ENCODE results near the gene TUBE1. TPM values are rescaled to one million over a fixed set of nuclear protein-coding genes. Genes with fewer than 3 reads are reported as not detected.
A peak's percentile ranks its signal among the peaks of the same experiment; 100 is the strongest.

The TUBE1 gene
- polyA plus RNA-seq, 1 of the 3 experiments (the other 2 are of a cell fraction), result 11.9 TPM

GRCh38 chr6:112038268-112038667, 49.0 kb downstream of the TUBE1 start:
- Histone ChIP-seq H2AFZ (ENCODE audit: low read depth) (peak overlapping the region; percentile 7; the same call in 1 of the 2 replicates), H3K36me3 (replicated peaks in 1 of 2; ENCODE audit: control insufficient read depth in 1 of 2, insufficient read depth in 2 of 2, low read length in 1 of 2) (no peaks in the 10 kb centered on the region), H3K9me3 (no peaks in the 10 kb centered on the region), H3K4me1 (ENCODE audit: control insufficient read depth in 1 of 2, insufficient read depth in 2 of 2, low read depth in 1 of 2, low read length in 1 of 2) (peaks cover 3 to 27% of the 10 kb centered on the region in 2 experiments), H3K27me3 (ENCODE audit: insufficient read depth) (no peaks in the 10 kb centered on the region), H3K4me2 (peak overlapping the region; percentile 45), H3K79me2 (ENCODE audit: insufficient read depth) (no peaks in the 10 kb centered on the region), H3F3A (replicated peaks; ENCODE audit: insufficient read depth) (peaks cover 28% of the 10 kb centered on the region), H3K4me3 (ENCODE audit: low read depth in 2 of 2, low read length in 1 of 2) (peak overlapping the region in 1 of 2 experiments; percentile 14; a peak in 1 of 4 replicates), H3K27ac (ENCODE audit: low read depth in 2 of 2, low read length in 1 of 2) (peak overlapping the region; percentile 9 to 87; a peak in 3 of 4 replicates), H3K9me2 (no peaks in the 10 kb centered on the region), H4K20me1 (ENCODE audit: insufficient read depth) (no peaks in the 10 kb centered on the region), H3K9ac (peak overlapping the region; percentile 64; the same call in 1 of the 2 replicates)
- ChIA-PET POLR2A (no interaction called here), CTCF (interaction anchor here (0.9 to 1.2 kb wide), 3 partner anchors 9 to 327 kb away, joined by 3 read pairs; no protein-coding TSS in a partner anchor)
- TF ChIP-seq TCF12 (IDR thresholded peaks at IDR 0.05) (no peak), TAF1 (IDR thresholded peaks at IDR 0.05; ENCODE audit: borderline replicate concordance, low read depth, low read length) (no peak), CTCF (IDR thresholded peaks at IDR 0.05) (no peak), GABPA (IDR thresholded peaks at IDR 0.05; ENCODE audit: low read depth) (no peak), NFIC (IDR thresholded peaks at IDR 0.05; ENCODE audit: borderline replicate concordance) (no peak), JUND (IDR thresholded peaks at IDR 0.05) (no peak), RAD21 (IDR thresholded peaks at IDR 0.05; ENCODE audit: low read length) (no peak), YY1 (IDR thresholded peaks at IDR 0.05; ENCODE audit: low read depth) (no peak), MEF2A (IDR thresholded peaks at IDR 0.05; ENCODE audit: borderline replicate concordance, low read depth) (no peak)
- TF ChIP-seq, protein P1, sequence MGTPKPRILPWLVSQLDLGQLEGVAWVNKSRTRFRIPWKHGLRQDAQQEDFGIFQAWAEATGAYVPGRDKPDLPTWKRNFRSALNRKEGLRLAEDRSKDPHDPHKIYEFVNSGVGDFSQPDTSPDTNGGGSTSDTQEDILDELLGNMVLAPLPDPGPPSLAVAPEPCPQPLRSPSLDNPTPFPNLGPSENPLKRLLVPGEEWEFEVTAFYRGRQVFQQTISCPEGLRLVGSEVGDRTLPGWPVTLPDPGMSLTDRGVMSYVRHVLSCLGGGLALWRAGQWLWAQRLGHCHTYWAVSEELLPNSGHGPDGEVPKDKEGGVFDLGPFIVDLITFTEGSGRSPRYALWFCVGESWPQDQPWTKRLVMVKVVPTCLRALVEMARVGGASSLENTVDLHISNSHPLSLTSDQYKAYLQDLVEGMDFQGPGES (IDR thresholded peaks at IDR 0.05; ENCODE audit: low read depth, low read length), result no peak
- no peak for DNase-seq
- 81% methylated on average over 5 of the region's 5 CpGs for WGBS (ENCODE audit: low lambda C conversion rate)

GRCh38 chr6:112037783-112038216, 49.5 kb downstream of the TUBE1 start:
- ChIA-PET CTCF (interaction anchor here (1.0 to 1.2 kb wide), 2 partner anchors 9 to 15 kb away, joined by 3 read pairs; no protein-coding TSS in a partner anchor), POLR2A (no interaction called here)
- Histone ChIP-seq H3K79me2 (ENCODE audit: insufficient read depth) (no peaks in the 10 kb centered on the region), H3K4me2 (peak overlapping the region; percentile 45), H3K9me3 (no peaks in the 10 kb centered on the region), H2AFZ (ENCODE audit: low read depth) (peak overlapping the region; percentile 31; the same call in 1 of the 2 replicates), H3K36me3 (replicated peaks in 1 of 2; ENCODE audit: control insufficient read depth in 1 of 2, insufficient read depth in 2 of 2, low read length in 1 of 2) (no peaks in the 10 kb centered on the region), H3F3A (replicated peaks; ENCODE audit: insufficient read depth) (peaks cover 26% of the 10 kb centered on the region), H4K20me1 (ENCODE audit: insufficient read depth) (no peaks in the 10 kb centered on the region), H3K4me3 (ENCODE audit: low read depth in 2 of 2, low read length in 1 of 2) (peak overlapping the region in 1 of 2 experiments; percentile 14; a peak in 1 of 4 replicates), H3K4me1 (ENCODE audit: control insufficient read depth in 1 of 2, insufficient read depth in 2 of 2, low read depth in 1 of 2, low read length in 1 of 2) (peaks cover 3 to 27% of the 10 kb centered on the region in 2 experiments), H3K27ac (ENCODE audit: low read depth in 2 of 2, low read length in 1 of 2) (peak overlapping the region; percentile 9 to 87; a peak in 3 of 4 replicates), H3K9ac (peak overlapping the region; percentile 64; the same call in 1 of the 2 replicates), H3K9me2 (no peaks in the 10 kb centered on the region), H3K27me3 (ENCODE audit: insufficient read depth) (no peaks in the 10 kb centered on the region)
- 26% methylated on average over 7 of the region's 8 CpGs for WGBS (ENCODE audit: low lambda C conversion rate)
- no peak for DNase-seq
- TF ChIP-seq EZH2phosphoT487 (IDR thresholded peaks at IDR 0.05; ENCODE audit: borderline replicate concordance, low read depth) (no peak), ELF1 (IDR thresholded peaks at IDR 0.05) (peak; percentile 23; the same call in 1 of the 2 replicates), CHD2 (IDR thresholded peaks at IDR 0.05; ENCODE audit: low read length, partially characterized antibody) (no peak), JUND (IDR thresholded peaks at IDR 0.05) (peak; percentile 85), SMC3 (IDR thresholded peaks at IDR 0.05; ENCODE audit: low read depth, low read length) (no peak), CTCF (IDR thresholded peaks at IDR 0.05) (no peak), MXI1 (IDR thresholded peaks at IDR 0.05; ENCODE audit: low read depth, low read length) (no peak), TEAD4 (IDR thresholded peaks at IDR 0.05; ENCODE audit: borderline replicate concordance, insufficient read depth) (0 out of 2 replicates have a peak, but pooled peaks have one; percentile 21), RFX5 (IDR thresholded peaks at IDR 0.05; ENCODE audit: low read length) (no peak), NFIC (IDR thresholded peaks at IDR 0.05; ENCODE audit: borderline replicate concordance) (peak; percentile 79), GATA2 (CRISPR knock-in tag; IDR thresholded peaks at IDR 0.05) (no peak), FOXJ3 (CRISPR knock-in tag; IDR thresholded peaks at IDR 0.05) (no peak), GABPA (IDR thresholded peaks at IDR 0.05; ENCODE audit: low read depth) (no peak), TAF1 (IDR thresholded peaks at IDR 0.05; ENCODE audit: borderline replicate concordance, low read depth, low read length) (no peak)
- TF ChIP-seq, protein P2, sequence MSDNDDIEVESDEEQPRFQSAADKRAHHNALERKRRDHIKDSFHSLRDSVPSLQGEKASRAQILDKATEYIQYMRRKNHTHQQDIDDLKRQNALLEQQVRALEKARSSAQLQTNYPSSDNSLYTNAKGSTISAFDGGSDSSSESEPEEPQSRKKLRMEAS (IDR thresholded peaks at IDR 0.05; ENCODE audit: low read depth), result peak; percentile 43
- TF ChIP-seq, protein P3, sequence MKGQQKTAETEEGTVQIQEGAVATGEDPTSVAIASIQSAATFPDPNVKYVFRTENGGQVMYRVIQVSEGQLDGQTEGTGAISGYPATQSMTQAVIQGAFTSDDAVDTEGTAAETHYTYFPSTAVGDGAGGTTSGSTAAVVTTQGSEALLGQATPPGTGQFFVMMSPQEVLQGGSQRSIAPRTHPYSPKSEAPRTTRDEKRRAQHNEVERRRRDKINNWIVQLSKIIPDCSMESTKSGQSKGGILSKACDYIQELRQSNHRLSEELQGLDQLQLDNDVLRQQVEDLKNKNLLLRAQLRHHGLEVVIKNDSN (IDR thresholded peaks at IDR 0.05; ENCODE audit: borderline replicate concordance, low read depth), result no peak

Measured in SK-N-SH (cell line).